K562 (cell line): ENCODE results near the gene RAPGEF5. TPM values are rescaled to one million over a fixed set of nuclear protein-coding genes. Genes with fewer than 3 reads are reported as not detected.

Experiments used
- ATAC-seq: fragments of 200-7000 bp; cut with Tn5 transposase; 3 replicates; pipeline ENCODE4 v1.9.1; 2020; ENCODE audit warnings: moderate library complexity
- BruUV-seq: library from RNA; stranded (reverse); fragments of 400-500 nt; replicated peaks from 2 replicates; lab custom pipeline; 2021; lab: Mats Ljungman, UMichigan
- CTCF ChIA-PET: fragments of 300-600 bp; formaldehyde crosslinking; extraction: SDS; loops from one replicate; lab custom pipeline; 2021; ENCODE audit warnings: low intra/inter-chr PET ratio; lab: Yijun Ruan, JAX
- POLR2A ChIA-PET: fragments of 300-600, 350-650 bp; sonication (Branson Sonifier 250); formaldehyde crosslinking; extraction: SDS; loops from one replicate; lab custom pipeline; 2021; ENCODE audit warnings: antibody characterized with exemption, inconsistent platforms; lab: Yijun Ruan, JAX
- DNase-seq, 4 experiments: peaks; one replicate each; pipeline versions ENCODE4 v3.0.0 to v3.0.0-alpha.2; 2011 to 2018; ENCODE audit warnings: low spot score in 3 of 4, mixed read lengths in 3 of 4; ENCODE audit errors: extremely low read depth in 1 of 4
- FAIRE-seq: peaks from 2 replicates; lab custom pipeline; 2011; peaks lifted over from hg19 to GRCh38; lab: Jason Lieb, UNC
- H2AFZ ChIP-seq: 2 replicates; pipeline ENCODE4 v1.6.0; 2011; ENCODE audit warnings: low read depth, low read length, control low read depth, inconsistent platforms
- H3K27ac ChIP-seq: fragments of 200-600 bp; 3 replicates; pipeline ENCODE4 v1.8.0; 2011; ENCODE audit warnings: low read depth, mild to moderate bottlenecking, control low read depth, inconsistent platforms, low read length, moderate library complexity, mixed read lengths; ENCODE audit errors: extremely low read depth
- H3K27me3 ChIP-seq, 2 experiments: fragments of 300-600 bp in 1 of 2; 2 replicates in 1 of 2; 3 replicates in 1 of 2; pipeline versions ENCODE4 v1.6.0 to v1.8.0; 2011; ENCODE audit warnings: inconsistent platforms in 2 of 2, low read length in 2 of 2, mild to moderate bottlenecking in 1 of 2, mixed read lengths in 1 of 2, moderate library complexity in 1 of 2; ENCODE audit not compliant: control insufficient read depth in 2 of 2, insufficient read depth in 2 of 2
- H3K36me3 ChIP-seq: fragments of 300-600 bp; 3 replicates; pipeline ENCODE4 v1.8.0; 2011; ENCODE audit warnings: mild to moderate bottlenecking, low read length, inconsistent platforms; ENCODE audit not compliant: control insufficient read depth, insufficient read depth
- H3K4me1 ChIP-seq, 2 experiments: fragments of 200-600 bp in 1 of 2; replicated peaks in 1 of 2; 2 replicates in 1 of 2; 3 replicates in 1 of 2; pipeline versions ENCODE4 v1.5.1 to v1.8.0; 2011; ENCODE audit warnings: inconsistent platforms in 2 of 2, low read length in 2 of 2, mild to moderate bottlenecking in 1 of 2, mixed read lengths in 1 of 2, moderate library complexity in 1 of 2; ENCODE audit not compliant: control insufficient read depth in 2 of 2, insufficient read depth in 2 of 2
- H3K4me2 ChIP-seq: 2 replicates; pipeline ENCODE4 v1.6.1; 2011; ENCODE audit warnings: low read length, control low read depth, inconsistent platforms, mixed read lengths; ENCODE audit not compliant: insufficient read depth
- H3K4me3 ChIP-seq: fragments of 200-600 bp; sonication (generic), shearing (Covaris generic); 2 replicates; pipeline ENCODE4 v1.5.1; 2016; ENCODE audit warnings: control low read depth, inconsistent platforms
- H3K79me2 ChIP-seq: fragments of 200-600 bp; 3 replicates; pipeline ENCODE4 v1.8.0; 2011; ENCODE audit warnings: low read length, inconsistent platforms; ENCODE audit not compliant: control insufficient read depth, insufficient read depth
- H3K9ac ChIP-seq, 2 experiments: 2 replicates each; pipeline versions ENCODE4 v1.6.0 to v1.6.1; 2011; ENCODE audit warnings: low read depth in 2 of 2, low read length in 2 of 2, control low read depth in 1 of 2, inconsistent platforms in 1 of 2, mild to moderate bottlenecking in 1 of 2, mixed read lengths in 1 of 2; ENCODE audit not compliant: insufficient read depth in 1 of 2
- H3K9me1 ChIP-seq: one replicate; pipeline ENCODE4 v1.6.0; 2011; ENCODE audit warnings: inconsistent platforms, mild to moderate bottlenecking, low read length, moderate library complexity; ENCODE audit not compliant: control insufficient read depth, insufficient read depth
- H3K9me3 ChIP-seq: replicated peaks from 2 replicates; pipeline ENCODE4 v1.5.1; 2011; ENCODE audit warnings: low read depth, low read length, inconsistent platforms; ENCODE audit not compliant: control insufficient read depth, insufficient read depth
- H4K20me1 ChIP-seq: replicated peaks from 2 replicates; pipeline ENCODE4 v1.6.1; 2011; ENCODE audit warnings: low read length, inconsistent platforms, mixed read lengths; ENCODE audit not compliant: control insufficient read depth, insufficient read depth
- CEBPG ChIP-seq, 3 experiments: fragments of 200-800 bp in 1 of 3; sonication (Bioruptor generic) in 1 of 3; sonication (generic) in 1 of 3; formaldehyde crosslinking in 1 of 3; IDR thresholded peaks in 2 of 3; conservative IDR thresholded peaks in 1 of 3; 2 replicates each; pipeline versions ENCODE4 v1.6.1 to v1.8.0; 2016 to 2022; ENCODE audit warnings: missing compliant biosample characterization in 2 of 3, missing genetic modification characterization in 2 of 3, mild to moderate bottlenecking in 1 of 3, missing genetic modification reagents in 1 of 3
- FOXA3 ChIP-seq, 2 experiments: fragments of 450-650 bp in 1 of 2; sonication (generic) in 1 of 2; formaldehyde crosslinking; IDR thresholded peaks in 1 of 2; conservative IDR thresholded peaks in 1 of 2; 2 replicates each; pipeline versions ENCODE4 v1.4.0 to v1.8.0; 2020 to 2022; ENCODE audit warnings: mild to moderate bottlenecking in 2 of 2, missing genetic modification reagents in 1 of 2
- PHF21A ChIP-seq: fragments of 450-650 bp; IDR thresholded peaks from 2 replicates; pipeline ENCODE4 v1.6.1; 2017; ENCODE audit warnings: low read depth, borderline replicate concordance
- TARDBP ChIP-seq: fragments of 450-650 bp; IDR thresholded peaks from 2 replicates; pipeline ENCODE4 v1.6.1; 2016
- ZNF134 ChIP-seq: fragments of 250-450 bp; sonication (Bioruptor Pico); conservative IDR thresholded peaks from 2 replicates; pipeline ENCODE4 v1.4.0; 2020
- WGBS: fragments of 100-300 bp; shearing (Covaris generic); methylation state at CpG from one replicate; pipeline ENCODE4 v1.1.6; 2016; ENCODE audit warnings: low coverage, mixed read lengths; ENCODE audit not compliant: insufficient coverage; ENCODE audit errors: missing lambda C conversion rate; 5-methylcytosine and 5-hydroxymethylcytosine counted together
- in situ Hi-C: fragments of 300-500 bp; cut with MboI; formaldehyde crosslinking; loops from 4 replicates; pipeline ENCODE4 v1.15.0; 2018; ENCODE audit warnings: inconsistent platforms, mixed read lengths
- intact Hi-C: fragments of 100-400 bp; cut with micrococcal nuclease; formaldehyde crosslinking; loops from 2 replicates; pipeline ENCODE4 v1.14.2; 2022
- polyA plus RNA-seq, 8 experiments: library from polyadenylated mRNA; depleted of rRNA in 4 of 8; stranded (reverse) in 5 of 8; unstranded in 3 of 8; fragments of >200 nt; fragmentation: Nextera tagmentation in 2 of 8; fragmentation: Illumina TruSeq in 1 of 8; extraction: Ambion mirVana in 2 of 8; extraction: Trizol in 1 of 8; gene quantifications; 2 replicates each; pipeline versions ENCODE4 v1.2.1 to v1.2.3, GENCODE V29; 2011 to 2014; ENCODE audit warnings: inconsistent platforms in 1 of 8, missing spikeins in 1 of 8
- total RNA-seq, 7 experiments: library from RNA; depleted of rRNA in 6 of 7; stranded (reverse); fragments of >200 nt in 6 of 7; fragmentation: Illumina TruSeq in 2 of 7; extraction: Trizol in 2 of 7; gene quantifications; 2 replicates each; pipeline versions ENCODE4 v1.2.1 to v1.2.3, GENCODE V29; 2011 to 2021; ENCODE audit warnings: low replicate concordance in 1 of 7

Gene RAPGEF5
- total and polyA plus RNA-seq, 9 of the 15 experiments (the other 6 are each of a cell fraction or from before 2014, with no cell fraction given) = 0.39 to 2.0 (median 1.1) TPM

DNA sequence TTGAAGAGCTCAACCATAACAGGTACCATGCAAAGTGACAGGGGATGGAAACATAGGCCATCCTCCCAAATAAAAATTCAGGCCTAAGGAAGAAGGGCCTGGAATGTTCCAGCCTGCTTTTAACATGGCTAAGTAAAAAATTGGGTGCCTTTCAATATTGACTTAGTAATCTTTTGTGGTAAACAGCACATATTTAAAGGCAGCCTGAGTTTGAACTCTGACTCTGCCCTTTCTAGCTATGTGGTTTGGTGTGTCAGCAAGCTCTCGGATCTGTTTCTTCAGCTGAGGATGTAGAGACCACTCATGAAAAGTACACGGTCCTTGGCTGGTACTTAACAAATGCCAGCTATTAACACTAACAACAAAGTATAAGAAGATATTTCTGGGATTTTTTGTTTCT is 219.5 kb downstream of the RAPGEF5 start:
- DNase-seq = no peak
- no peak overlapping the region for H3K4me2 ChIP-seq
- H2AFZ ChIP-seq = no peak overlapping the region
- no peaks in the 10 kb centered on the region for H3K79me2 ChIP-seq
- WGBS = 36% methylated on average over 2 of the region's 2 CpGs
- CTCF ChIA-PET = no interaction called here
- TF ChIP-seq PHF21A (no peak), CEBPG (CRISPR knock-in tag; IDR thresholded peaks at IDR 0.05) (no peak), CEBPG (tag; conservative IDR thresholded peaks at IDR 0.05 in 1 of 2, IDR thresholded peaks at IDR 0.05 in 1 of 2) (0 out of 4 replicates have a peak, but pooled peaks of 1 of the 2 experiments have one; percentile 3), TARDBP (no peak), FOXA3 (CRISPR knock-in tag; conservative IDR thresholded peaks at IDR 0.05 in 1 of 2, IDR thresholded peaks at IDR 0.05 in 1 of 2) (peak in 1 of 2 experiments; percentile 86; a peak in 1 of 4 replicates), ZNF134 (CRISPR knock-in tag) (no peak)
- no peaks in the 10 kb centered on the region for H4K20me1 ChIP-seq
- intact Hi-C loops = no loop called here
- in situ Hi-C loops = no loop called here
- no peaks in the 10 kb centered on the region for H3K9me3 ChIP-seq
- no peak for ATAC-seq
- FAIRE-seq = peak; percentile 48
- no peaks in the 10 kb centered on the region for H3K36me3 ChIP-seq
- H3K4me3 ChIP-seq = no peak overlapping the region
- BruUV-seq = no TSS peak
- no peak overlapping the region for H3K9ac ChIP-seq
- 0 out of 5 replicates have a peak, but pooled peaks cover 0 to 3% of the 10 kb centered on the region in 2 experiments for H3K4me1 ChIP-seq
- peaks cover 0 to 6% of the 10 kb centered on the region in 2 experiments; a peak in 1 of 5 replicates for H3K27me3 ChIP-seq
- no peaks in the 10 kb centered on the region for H3K9me1 ChIP-seq
- POLR2A ChIA-PET = interaction anchor here (0.8 to 1.0 kb wide), 2 partner anchors 15 to 103 kb away, joined by 3 read pairs; no protein-coding TSS in a partner anchor
- H3K27ac ChIP-seq = no peak overlapping the region
